K562 (cell line): ENCODE results near the gene TMEM50B. TPM values are rescaled to one million over a fixed set of nuclear protein-coding genes. Genes with fewer than 3 reads are reported as not detected.

Source experiments
- ATAC-seq: fragments of 200-7000 bp; cut with Tn5 transposase; 3 replicates; pipeline ENCODE4 v1.9.1; 2020; ENCODE audit warnings: moderate library complexity
- BruUV-seq: library from RNA; stranded (reverse); fragments of 400-500 nt; replicated peaks from 2 replicates; lab custom pipeline; 2021; lab: Mats Ljungman, UMichigan
- CTCF ChIA-PET: fragments of 300-600 bp; formaldehyde crosslinking; extraction: SDS; loops from one replicate; lab custom pipeline; 2021; ENCODE audit warnings: low intra/inter-chr PET ratio; lab: Yijun Ruan, JAX
- POLR2A ChIA-PET: fragments of 300-600, 350-650 bp; sonication (Branson Sonifier 250); formaldehyde crosslinking; extraction: SDS; loops from one replicate; lab custom pipeline; 2021; ENCODE audit warnings: antibody characterized with exemption, inconsistent platforms; lab: Yijun Ruan, JAX
- DNase-seq, 4 experiments: peaks; one replicate each; pipeline versions ENCODE4 v3.0.0 to v3.0.0-alpha.2; 2011 to 2018; ENCODE audit warnings: low spot score in 3 of 4, mixed read lengths in 3 of 4; ENCODE audit errors: extremely low read depth in 1 of 4
- FAIRE-seq: peaks from 2 replicates; lab custom pipeline; 2011; peaks lifted over from hg19 to GRCh38; lab: Jason Lieb, UNC
- H2AFZ ChIP-seq: 2 replicates; pipeline ENCODE4 v1.6.0; 2011; ENCODE audit warnings: low read depth, low read length, control low read depth, inconsistent platforms
- H3K27ac ChIP-seq: fragments of 200-600 bp; 3 replicates; pipeline ENCODE4 v1.8.0; 2011; ENCODE audit warnings: low read depth, mild to moderate bottlenecking, control low read depth, inconsistent platforms, low read length, moderate library complexity, mixed read lengths; ENCODE audit errors: extremely low read depth
- H3K27me3 ChIP-seq, 2 experiments: fragments of 300-600 bp in 1 of 2; 2 replicates in 1 of 2; 3 replicates in 1 of 2; pipeline versions ENCODE4 v1.6.0 to v1.8.0; 2011; ENCODE audit warnings: inconsistent platforms in 2 of 2, low read length in 2 of 2, mild to moderate bottlenecking in 1 of 2, mixed read lengths in 1 of 2, moderate library complexity in 1 of 2; ENCODE audit not compliant: control insufficient read depth in 2 of 2, insufficient read depth in 2 of 2
- H3K36me3 ChIP-seq: fragments of 300-600 bp; 3 replicates; pipeline ENCODE4 v1.8.0; 2011; ENCODE audit warnings: mild to moderate bottlenecking, low read length, inconsistent platforms; ENCODE audit not compliant: control insufficient read depth, insufficient read depth
- H3K4me1 ChIP-seq, 2 experiments: fragments of 200-600 bp in 1 of 2; replicated peaks in 1 of 2; 2 replicates in 1 of 2; 3 replicates in 1 of 2; pipeline versions ENCODE4 v1.5.1 to v1.8.0; 2011; ENCODE audit warnings: inconsistent platforms in 2 of 2, low read length in 2 of 2, mild to moderate bottlenecking in 1 of 2, mixed read lengths in 1 of 2, moderate library complexity in 1 of 2; ENCODE audit not compliant: control insufficient read depth in 2 of 2, insufficient read depth in 2 of 2
- H3K4me2 ChIP-seq: 2 replicates; pipeline ENCODE4 v1.6.1; 2011; ENCODE audit warnings: low read length, control low read depth, inconsistent platforms, mixed read lengths; ENCODE audit not compliant: insufficient read depth
- H3K4me3 ChIP-seq: fragments of 200-600 bp; sonication (generic), shearing (Covaris generic); 2 replicates; pipeline ENCODE4 v1.5.1; 2016; ENCODE audit warnings: control low read depth, inconsistent platforms
- H3K79me2 ChIP-seq: fragments of 200-600 bp; 3 replicates; pipeline ENCODE4 v1.8.0; 2011; ENCODE audit warnings: low read length, inconsistent platforms; ENCODE audit not compliant: control insufficient read depth, insufficient read depth
- H3K9ac ChIP-seq, 2 experiments: 2 replicates each; pipeline versions ENCODE4 v1.6.0 to v1.6.1; 2011; ENCODE audit warnings: low read depth in 2 of 2, low read length in 2 of 2, control low read depth in 1 of 2, inconsistent platforms in 1 of 2, mild to moderate bottlenecking in 1 of 2, mixed read lengths in 1 of 2; ENCODE audit not compliant: insufficient read depth in 1 of 2
- H3K9me1 ChIP-seq: one replicate; pipeline ENCODE4 v1.6.0; 2011; ENCODE audit warnings: inconsistent platforms, mild to moderate bottlenecking, low read length, moderate library complexity; ENCODE audit not compliant: control insufficient read depth, insufficient read depth
- H3K9me3 ChIP-seq: replicated peaks from 2 replicates; pipeline ENCODE4 v1.5.1; 2011; ENCODE audit warnings: low read depth, low read length, inconsistent platforms; ENCODE audit not compliant: control insufficient read depth, insufficient read depth
- H4K20me1 ChIP-seq: replicated peaks from 2 replicates; pipeline ENCODE4 v1.6.1; 2011; ENCODE audit warnings: low read length, inconsistent platforms, mixed read lengths; ENCODE audit not compliant: control insufficient read depth, insufficient read depth
- ELF1 ChIP-seq: fragments of 200-800 bp; sonication (Bioruptor generic); IDR thresholded peaks from 2 replicates; pipeline ENCODE4 v1.6.1; 2016; ENCODE audit warnings: missing genetic modification characterization, missing compliant biosample characterization
- ERF ChIP-seq: fragments of 450-650 bp; formaldehyde crosslinking; IDR thresholded peaks from 2 replicates; pipeline ENCODE4 v1.4.0; 2020; ENCODE audit warnings: mild to moderate bottlenecking, mixed read lengths
- LCOR ChIP-seq: sonication (generic); formaldehyde crosslinking; IDR thresholded peaks from 2 replicates; pipeline ENCODE4 v1.8.0; 2022; ENCODE audit warnings: mild to moderate bottlenecking, missing genetic modification reagents
- MBD1 ChIP-seq: fragments of 250-450 bp; sonication (Bioruptor Pico); IDR thresholded peaks from 2 replicates; pipeline ENCODE4 v1.8.0; 2022; ENCODE audit warnings: inconsistent platforms
- MLLT1 ChIP-seq, 2 experiments: fragments of 450-650 bp; IDR thresholded peaks; 2 replicates each; pipeline ENCODE4 v1.6.1; 2016
- MLX ChIP-seq, 2 experiments: fragments of 450-650 bp in 1 of 2; sonication (generic) in 1 of 2; formaldehyde crosslinking; conservative IDR thresholded peaks; 2 replicates each; pipeline versions ENCODE4 v1.4.0 to v1.8.1; 2020 to 2022; ENCODE audit warnings: mild to moderate bottlenecking in 1 of 2, missing genetic modification reagents in 1 of 2
- MTA2 ChIP-seq: fragments of 450-650 bp; IDR thresholded peaks from 2 replicates; pipeline ENCODE4 v1.6.1; 2016; ENCODE audit warnings: low read depth
- NR4A1 ChIP-seq, 2 experiments: fragments of 250-450 bp in 1 of 2; fragments of 450-650 bp in 1 of 2; sonication (Bioruptor Pico) in 1 of 2; IDR thresholded peaks; 2 replicates each; pipeline versions ENCODE4 v1.4.0 to v1.6.1; 2016 to 2020; ENCODE audit warnings: mild to moderate bottlenecking in 2 of 2, missing compliant biosample characterization in 1 of 2, missing genetic modification characterization in 1 of 2, moderate library complexity in 1 of 2
- POLR3G ChIP-seq: IDR thresholded peaks from 2 replicates; pipeline ENCODE4 v1.6.1; 2011; ENCODE audit not compliant: insufficient read length, insufficient replicate concordance; ENCODE audit errors: extremely low read depth
- PTBP1 ChIP-seq: fragments of 200-400 bp; formaldehyde crosslinking; IDR thresholded peaks from 2 replicates; pipeline ENCODE4 v1.6.1; 2017; ENCODE audit warnings: low read depth, low read length
- TAF1 ChIP-seq: IDR thresholded peaks from 2 replicates; pipeline ENCODE4 v1.6.1; 2011; ENCODE audit warnings: mild to moderate bottlenecking, low read length, moderate library complexity; ENCODE audit not compliant: insufficient read depth, control insufficient read depth, severe bottlenecking; ENCODE audit errors: extremely low read depth
- XRCC5 ChIP-seq: fragments of 200-400 bp; formaldehyde crosslinking; IDR thresholded peaks from 2 replicates; pipeline ENCODE4 v1.6.1; 2017; ENCODE audit warnings: low read depth, mild to moderate bottlenecking, low read length
- ZBTB26 ChIP-seq: fragments of 450-650 bp; formaldehyde crosslinking; IDR thresholded peaks from 2 replicates; pipeline ENCODE4 v1.4.0; 2022; ENCODE audit warnings: missing genetic modification characterization
- WGBS: fragments of 100-300 bp; shearing (Covaris generic); methylation state at CpG from one replicate; pipeline ENCODE4 v1.1.6; 2016; ENCODE audit warnings: low coverage, mixed read lengths; ENCODE audit not compliant: insufficient coverage; ENCODE audit errors: missing lambda C conversion rate; 5-methylcytosine and 5-hydroxymethylcytosine counted together
- in situ Hi-C: fragments of 300-500 bp; cut with MboI; formaldehyde crosslinking; loops from 4 replicates; pipeline ENCODE4 v1.15.0; 2018; ENCODE audit warnings: inconsistent platforms, mixed read lengths
- intact Hi-C: fragments of 100-400 bp; cut with micrococcal nuclease; formaldehyde crosslinking; loops from 2 replicates; pipeline ENCODE4 v1.14.2; 2022
- polyA plus RNA-seq, 8 experiments: library from polyadenylated mRNA; depleted of rRNA in 4 of 8; stranded (reverse) in 5 of 8; unstranded in 3 of 8; fragments of >200 nt; fragmentation: Nextera tagmentation in 2 of 8; fragmentation: Illumina TruSeq in 1 of 8; extraction: Ambion mirVana in 2 of 8; extraction: Trizol in 1 of 8; gene quantifications; 2 replicates each; pipeline versions ENCODE4 v1.2.1 to v1.2.3, GENCODE V29; 2011 to 2014; ENCODE audit warnings: inconsistent platforms in 1 of 8, missing spikeins in 1 of 8
- total RNA-seq, 7 experiments: library from RNA; depleted of rRNA in 6 of 7; stranded (reverse); fragments of >200 nt in 6 of 7; fragmentation: Illumina TruSeq in 2 of 7; extraction: Trizol in 2 of 7; gene quantifications; 2 replicates each; pipeline versions ENCODE4 v1.2.1 to v1.2.3, GENCODE V29; 2011 to 2021; ENCODE audit warnings: low replicate concordance in 1 of 7

Gene TMEM50B
- total and polyA plus RNA-seq, 9 of the 15 experiments (the other 6 are each of a cell fraction or from before 2014, with no cell fraction given) = 20.5 to 64.6 (median 28.9) TPM

- H3K79me2 ChIP-seq = no peaks in the 10 kb centered on the region
- in situ Hi-C loops (no loop called here), intact Hi-C loops (no loop called here)
- peak; percentile 21; the same call in 2 of the 3 replicates for ATAC-seq
- no peak for DNase-seq
- TF ChIP-seq MTA2 (0 out of 2 replicates have a peak, but pooled peaks have one; percentile 5), TAF1 (peak; percentile 3), MBD1 (CRISPR knock-in tag) (no peak), ZBTB26 (peak; percentile 32; the same call in 1 of the 2 replicates), NR4A1 (CRISPR knock-in tag; IDR thresholded peaks at IDR 0.05) (0 out of 2 replicates have a peak, but pooled peaks have one; percentile 56), NR4A1 (tag; IDR thresholded peaks at IDR 0.05) (no peak), XRCC5 (peak; percentile 61; the same call in 1 of the 2 replicates), ERF (peak; percentile 39; the same call in 1 of the 2 replicates), MLLT1 (IDR thresholded peaks at IDR 0.05) (0 out of 4 replicates have a peak, but pooled peaks of 1 of the 2 experiments have one; percentile 10), MLX (CRISPR knock-in tag; conservative IDR thresholded peaks at IDR 0.05) (no peak), POLR3G (no peak), LCOR (0 out of 2 replicates have a peak, but pooled peaks have one; percentile 32), ELF1 (tag) (0 out of 2 replicates have a peak, but pooled peaks have one; percentile 26), PTBP1 (no peak)
- H3K9me1 ChIP-seq = no peaks in the 10 kb centered on the region
- H3K9me3 ChIP-seq = no peaks in the 10 kb centered on the region
- BruUV-seq = TSS peak; percentile 81
- peak overlapping the region; percentile 100 for H2AFZ ChIP-seq
- H3K9ac ChIP-seq = peak overlapping the region; percentile 77 to 94
- no peaks in the 10 kb centered on the region for H4K20me1 ChIP-seq
- peak overlapping the region; percentile 91 for H3K4me2 ChIP-seq
- no peaks in the 10 kb centered on the region for H3K36me3 ChIP-seq
- peak overlapping the region; percentile 73 for H3K4me3 ChIP-seq
- peaks cover 0 to 10% of the 10 kb centered on the region in 2 experiments; a peak in 3 of 5 replicates for H3K4me1 ChIP-seq
- CTCF ChIA-PET = interaction anchor here (1.1 kb wide), 1 partner anchor 11 kb away, joined by 4 read pairs; no protein-coding TSS in a partner anchor
- H3K27ac ChIP-seq = peak overlapping the region; percentile 1; the same call in 1 of the 3 replicates
- FAIRE-seq = peak; percentile 19
- under 1% methylated on average over 12 of the region's 12 CpGs for WGBS
- H3K27me3 ChIP-seq = no peaks in the 10 kb centered on the region
- POLR2A ChIA-PET = interaction anchor here (0.6 to 2.5 kb wide), 12 partner anchors 9 to 291 kb away, joined by 3 to 54 read pairs (median 3); partner anchors contain the start of gene TMEM50B
Observed at GRCh38 chr21:33490991-33491372, 11.2 kb upstream of the TMEM50B start.
